ENCODE data around the gene SETDB1. TPM values are rescaled to one million over a fixed set of nuclear protein-coding genes. Genes with fewer than 3 reads are reported as not detected.

SETDB1 gene
- total RNA-seq, 1 donor from 2014 or later, result 16.2 TPM

DNA sequence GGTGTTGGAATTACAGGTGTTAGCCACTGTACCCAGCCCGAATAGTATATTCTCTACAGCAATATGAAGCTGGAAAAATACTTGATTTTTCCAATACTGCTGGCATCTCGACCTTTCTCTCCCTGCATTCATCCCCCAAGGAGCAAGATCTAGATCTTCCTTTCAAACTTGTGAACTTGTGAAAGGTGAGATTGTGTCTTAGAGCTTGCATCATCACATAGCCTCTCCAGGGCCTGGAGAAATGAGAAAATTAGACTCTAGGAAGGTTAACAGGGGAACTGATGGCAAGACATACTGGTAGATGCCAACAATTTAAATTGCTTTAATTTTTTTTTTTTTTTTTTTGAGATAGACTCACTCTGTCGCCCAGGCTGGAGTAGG, 84.2 kb downstream of the SETDB1 start:
- no peak for ATAC-seq
- intact Hi-C loops (cut with DNase I), result no loop called here
- no peak for DNase-seq (ENCODE audit: missing footprints)

- no peak for ATAC-seq
- no peak for DNase-seq (ENCODE audit: missing footprints)
- intact Hi-C loops (cut with DNase I), result no loop called here
Measured at GRCh38 chr1:151011154-151011850, 85.1 kb downstream of the SETDB1 start.

- peak; percentile 55 for ATAC-seq
- intact Hi-C loops (cut with DNase I), result loop anchor here (1.0 kb wide), 1 partner anchor 9 kb away; no protein-coding TSS in a partner anchor
- no peak for DNase-seq (ENCODE audit: missing footprints)
Measured at GRCh38 chr1:151012684-151013471, 86.7 kb downstream of the SETDB1 start.

GRCh38 chr1:151013518-151013917, 87.4 kb downstream of the SETDB1 start:
- ATAC-seq (peak; percentile 85), DNase-seq (ENCODE audit: missing footprints) (no peak)
- intact Hi-C loops (cut with DNase I), result loop anchor here (1.0 kb wide), 1 partner anchor 9 kb away; no protein-coding TSS in a partner anchor

Other genes starting within 250 kb of the SETDB1 start
- gene GOLPH3L, start 229.2 kb upstream of the SETDB1 start, total RNA-seq, result 16.5 TPM
- not detected for gene HORMAD1, start 205.5 kb upstream of the SETDB1 start, total RNA-seq
- gene CTSS, start 160.6 kb upstream of the SETDB1 start, total RNA-seq, result 38.4 TPM
- gene CTSK, start 118.1 kb upstream of the SETDB1 start, total RNA-seq, result 6.2 TPM
- gene ARNT, start 49.8 kb upstream of the SETDB1 start, total RNA-seq, result 28.9 TPM
- gene CTXND2, start 39.2 kb upstream of the SETDB1 start, total RNA-seq, result not detected
- 92.6 TPM for gene CERS2, start 48.5 kb downstream of the SETDB1 start, total RNA-seq
- gene ANXA9, start 55.9 kb downstream of the SETDB1 start, total RNA-seq, result not detected
- gene MINDY1, start 80.5 kb downstream of the SETDB1 start, total RNA-seq, result 38.5 TPM
- gene PRUNE1, start 82.1 kb downstream of the SETDB1 start, total RNA-seq, result 42.1 TPM
- 0.30 TPM for gene BNIPL, start 110.2 kb downstream of the SETDB1 start, total RNA-seq
- 6.6 TPM for gene C1orf56, start 121.4 kb downstream of the SETDB1 start, total RNA-seq
- gene CDC42SE1, start 133.3 kb downstream of the SETDB1 start, total RNA-seq, result 28.0 TPM
- gene MLLT11, start 134.0 kb downstream of the SETDB1 start, total RNA-seq, result 4.9 TPM
- 8.4 TPM for gene GABPB2, start 144.4 kb downstream of the SETDB1 start, total RNA-seq
- 57.6 TPM for gene SEMA6C, start 220.3 kb downstream of the SETDB1 start, total RNA-seq
- 2.6 TPM for gene TNFAIP8L2, start 230.3 kb downstream of the SETDB1 start, total RNA-seq
- gene LYSMD1, start 239.5 kb downstream of the SETDB1 start, total RNA-seq, result 12.3 TPM
- gene SCNM1, start 239.8 kb downstream of the SETDB1 start, total RNA-seq, result 16.6 TPM
- gene TMOD4, start 249.6 kb downstream of the SETDB1 start, total RNA-seq, result not detected